H9 (cell line): ENCODE data around the gene TRMU. TPM values are rescaled to one million over a fixed set of nuclear protein-coding genes. Genes with fewer than 3 reads are reported as not detected.

Experiments used
- DNase-seq: peaks from one replicate; pipeline ENCODE4 v3.0.0-alpha.2; 2017
- H2AFZ ChIP-seq: one replicate; pipeline ENCODE4 v1.6.1; 2013; ENCODE audit warnings: mild to moderate bottlenecking, low read length, control low read depth, moderate library complexity
- H2AK5ac ChIP-seq: 2 replicates; pipeline ENCODE4 v1.6.1; 2013; ENCODE audit warnings: low read length, control low read depth, mixed read lengths; ENCODE audit not compliant: insufficient read length
- H2BK120ac ChIP-seq: one replicate; pipeline ENCODE4 v1.6.1; 2013; ENCODE audit warnings: low read depth, mild to moderate bottlenecking, low read length, control low read depth, inconsistent platforms; ENCODE audit not compliant: poor library complexity, severe bottlenecking
- H2BK12ac ChIP-seq: 2 replicates; pipeline ENCODE4 v1.6.1; 2013; ENCODE audit warnings: low read length, control low read depth, mixed read lengths, low read depth; ENCODE audit not compliant: insufficient read length
- H2BK15ac ChIP-seq: 2 replicates; pipeline ENCODE4 v1.6.1; 2013; ENCODE audit warnings: low read depth, low read length, control low read depth
- H2BK20ac ChIP-seq: one replicate; pipeline ENCODE4 v1.6.1; 2013; ENCODE audit warnings: low read depth, mild to moderate bottlenecking, low read length, control low read depth, inconsistent platforms; ENCODE audit not compliant: poor library complexity, severe bottlenecking
- H2BK5ac ChIP-seq: 2 replicates; pipeline ENCODE4 v1.6.1; 2013; ENCODE audit warnings: low read length, control low read depth, mixed read lengths; ENCODE audit not compliant: insufficient read length
- H3K14ac ChIP-seq: 2 replicates; pipeline ENCODE4 v1.6.1; 2013; ENCODE audit warnings: low read length, control low read depth; ENCODE audit not compliant: insufficient read depth
- H3K18ac ChIP-seq: 2 replicates; pipeline ENCODE4 v1.6.1; 2013; ENCODE audit warnings: low read depth, mild to moderate bottlenecking, mixed read lengths, low read length, control low read depth; ENCODE audit not compliant: insufficient read length
- H3K23ac ChIP-seq: 2 replicates; pipeline ENCODE4 v1.6.1; 2013; ENCODE audit warnings: low read length, control low read depth, mixed read lengths, low read depth; ENCODE audit not compliant: insufficient read length
- H3K23me2 ChIP-seq: 2 replicates; pipeline ENCODE4 v1.6.1; 2013; ENCODE audit warnings: low read depth, mild to moderate bottlenecking, mixed read lengths, low read length, control low read depth; ENCODE audit not compliant: insufficient read length, poor library complexity, severe bottlenecking
- H3K27ac ChIP-seq: 2 replicates; pipeline ENCODE4 v1.5.1; 2013; ENCODE audit warnings: low read length, control low read depth, mixed read lengths, low read depth; ENCODE audit not compliant: insufficient read length
- H3K27me3 ChIP-seq: 2 replicates; pipeline ENCODE4 v1.6.1; 2013; ENCODE audit warnings: low read length, control low read depth, inconsistent platforms; ENCODE audit not compliant: insufficient read depth
- H3K4ac ChIP-seq: 2 replicates; pipeline ENCODE4 v1.6.1; 2013; ENCODE audit warnings: low read depth, mild to moderate bottlenecking, control low read depth, inconsistent platforms, low read length, moderate library complexity
- H3K4me1 ChIP-seq: 2 replicates; pipeline ENCODE4 v1.6.1; 2013; ENCODE audit warnings: low read length, control low read depth, inconsistent platforms; ENCODE audit not compliant: insufficient read depth
- H3K4me2 ChIP-seq: 2 replicates; pipeline ENCODE4 v1.6.1; 2013; ENCODE audit warnings: low read length, control low read depth, mixed read lengths; ENCODE audit not compliant: insufficient read length, insufficient read depth
- H3K56ac ChIP-seq: 2 replicates; pipeline ENCODE4 v1.6.1; 2013; ENCODE audit warnings: low read depth, mild to moderate bottlenecking, mixed read lengths, low read length, control low read depth; ENCODE audit not compliant: insufficient read length
- H3K79me1 ChIP-seq: 2 replicates; pipeline ENCODE4 v1.6.1; 2013; ENCODE audit warnings: low read depth, mild to moderate bottlenecking, moderate library complexity, low read length, control low read depth, inconsistent platforms; ENCODE audit not compliant: insufficient read depth, poor library complexity, severe bottlenecking
- H3K79me2 ChIP-seq: 2 replicates; pipeline ENCODE4 v1.6.1; 2013; ENCODE audit warnings: low read length, control low read depth, inconsistent platforms; ENCODE audit not compliant: insufficient read depth
- H3K9ac ChIP-seq: 2 replicates; pipeline ENCODE4 v1.6.1; 2013; ENCODE audit warnings: low read length, control low read depth, mixed read lengths; ENCODE audit not compliant: insufficient read length; ENCODE audit errors: extremely low read depth
- H3K9me3 ChIP-seq: one replicate; pipeline ENCODE4 v1.6.1; 2013; ENCODE audit warnings: low read depth, low read length, inconsistent platforms; ENCODE audit not compliant: control insufficient read depth
- H3T11ph ChIP-seq: one replicate; pipeline ENCODE4 v1.6.1; 2013; ENCODE audit warnings: mild to moderate bottlenecking, low read length, control low read depth, inconsistent platforms
- H4K20me1 ChIP-seq: one replicate; pipeline ENCODE4 v1.6.1; 2013; ENCODE audit not compliant: control insufficient read depth, insufficient read length, insufficient read depth
- H4K5ac ChIP-seq: 2 replicates; pipeline ENCODE4 v1.6.1; 2013; ENCODE audit warnings: low read depth, mild to moderate bottlenecking, mixed read lengths, low read length, control low read depth; ENCODE audit not compliant: insufficient read length
- H4K8ac ChIP-seq: replicated peaks from 2 replicates; pipeline ENCODE4 v1.6.1; 2013; ENCODE audit warnings: low read length, control low read depth, mixed read lengths, low read depth; ENCODE audit not compliant: insufficient read length
- H4K91ac ChIP-seq: 2 replicates; pipeline ENCODE4 v1.6.1; 2013; ENCODE audit warnings: low read depth, mild to moderate bottlenecking, moderate library complexity, mixed read lengths, low read length, control low read depth; ENCODE audit not compliant: insufficient read length
- H3K27ac Mint-ChIP-seq, 3 experiments: 2 replicates in 2 of 3; 3 replicates in 1 of 3; pipeline ENCODE4 v1.8.0; 2020 to 2021; ENCODE audit warnings: mixed read lengths in 3 of 3, mild to moderate bottlenecking in 1 of 3, moderate library complexity in 1 of 3
- H3K27me3 Mint-ChIP-seq: 2 replicates; pipeline ENCODE4 v1.8.0; 2021; ENCODE audit warnings: low read depth, mild to moderate bottlenecking, moderate library complexity, mixed read lengths
- H3K36me3 Mint-ChIP-seq, 3 experiments: 2 replicates in 2 of 3; 3 replicates in 1 of 3; pipeline ENCODE4 v1.8.0; 2020 to 2021; ENCODE audit warnings: low read depth in 3 of 3, mixed read lengths in 3 of 3; ENCODE audit not compliant: insufficient read depth in 1 of 3
- H3K4me1 Mint-ChIP-seq, 2 experiments: 2 replicates each; pipeline ENCODE4 v1.8.0; 2020; ENCODE audit warnings: mixed read lengths in 2 of 2
- H3K4me3 Mint-ChIP-seq, 2 experiments: 2 replicates in 1 of 2; 3 replicates in 1 of 2; pipeline ENCODE4 v1.8.0; 2020 to 2021; ENCODE audit warnings: mild to moderate bottlenecking in 2 of 2, mixed read lengths in 2 of 2, moderate library complexity in 1 of 2
- H3K9me3 Mint-ChIP-seq, 2 experiments: 2 replicates in 1 of 2; 3 replicates in 1 of 2; pipeline ENCODE4 v1.8.0; 2020; ENCODE audit warnings: mild to moderate bottlenecking in 2 of 2, mixed read lengths in 2 of 2, moderate library complexity in 1 of 2
- CTCF ChIP-seq: fragments of 200-600 bp; sonication (generic); conservative IDR thresholded peaks from 3 replicates; pipeline ENCODE4 v1.8.0; 2021; ENCODE audit warnings: antibody characterized with exemption, mild to moderate bottlenecking
- WGBS: extraction: QIAGEN DNeasy Blood & Tissue Kit; methylation state at CpG from one replicate; pipeline ENCODE4 v1.1.7; 2013; ENCODE audit warnings: missing lambda C conversion rate, low lambda C conversion rate, mixed read lengths; ENCODE audit not compliant: insufficient read length; ENCODE audit errors: extremely low coverage; 5-methylcytosine and 5-hydroxymethylcytosine counted together
- total RNA-seq: library from RNA; stranded (reverse); gene quantifications from 2 replicates; pipeline ENCODE4 v1.2.1, GENCODE V29; 2021

TRMU gene
- total RNA-seq, 1 experiment from 2014 or later = 86.3 TPM

- H3K9me3 Mint-ChIP-seq = no peaks in the 10 kb centered on the region
These were observed 5.9 kb upstream of the TRMU start for GRCh38 chr22:46329616-46330015.

More at GRCh38 chr22:46329616-46330015, 5.9 kb upstream of the TRMU start:
- H3K4me3 Mint-ChIP-seq = no peak overlapping the region
- H3K4me1 Mint-ChIP-seq = peaks cover 4 to 11% of the 10 kb centered on the region in 2 experiments
- peaks cover 19 to 74% (median 50%) of the 10 kb centered on the region in 3 experiments; a peak in 6 of 7 replicates for H3K36me3 Mint-ChIP-seq
- Histone ChIP-seq H2AFZ (no peak overlapping the region), H3K27ac (no peak overlapping the region), H3K56ac (no peak overlapping the region), H3K4me2 (no peak overlapping the region), H3K4me1 (no peaks in the 10 kb centered on the region), H4K20me1 (no peaks in the 10 kb centered on the region), H3K79me1 (no peaks in the 10 kb centered on the region), H4K91ac (no peak overlapping the region), H2AK5ac (no peak overlapping the region), H3K9ac (no peak overlapping the region), H2BK120ac (no peak overlapping the region), H2BK20ac (no peak overlapping the region), H3T11ph (no peak overlapping the region), H3K23ac (no peak overlapping the region), H2BK15ac (no peak overlapping the region), H3K9me3 (no peaks in the 10 kb centered on the region), H3K27me3 (no peaks in the 10 kb centered on the region), H3K18ac (no peak overlapping the region), H2BK12ac (no peak overlapping the region), H4K8ac (no peak overlapping the region), H3K79me2 (no peaks in the 10 kb centered on the region), H4K5ac (no peak overlapping the region), H3K23me2 (no peaks in the 10 kb centered on the region), H3K14ac (no peak overlapping the region), H3K4ac (no peak overlapping the region), H2BK5ac (no peak overlapping the region)
- no peak for DNase-seq
- H3K27ac Mint-ChIP-seq = no peak overlapping the region
- no peaks in the 10 kb centered on the region for H3K27me3 Mint-ChIP-seq
- TF ChIP-seq CTCF = no peak
- no CpG with 5 or more reads among the region's 8 CpGs for WGBS
